ENCODE measurements around the gene KCNN3. TPM values are rescaled to one million over a fixed set of nuclear protein-coding genes. Genes with fewer than 3 reads are reported as not detected.

Gene KCNN3
- total RNA-seq, 1 experiment from 2014 or later, result 0.26 TPM

GRCh38 chr1:154718566-154718965, 151.5 kb downstream of the KCNN3 start:
- no peak overlapping the region for H3K9ac ChIP-seq (ENCODE audit: low read length)
- DNase-seq (no peak), ATAC-seq (no peak)
- H3F3A ChIP-seq (ENCODE audit: low read length, unreplicated experiment), result no peaks in the 10 kb centered on the region
- no peaks in the 10 kb centered on the region for H3K9me2 ChIP-seq (replicated peaks; ENCODE audit: low read length)
- H3K36me3 ChIP-seq (ENCODE audit: low read depth, low read length), result no peaks in the 10 kb centered on the region
- no peaks in the 10 kb centered on the region for H3K79me2 ChIP-seq (ENCODE audit: low read length)
- no peaks in the 10 kb centered on the region for H3K27me3 ChIP-seq (ENCODE audit: low read length)
- POLR2A ChIA-PET (ENCODE audit: unreplicated experiment), result no interaction called here
- H2AFZ ChIP-seq (ENCODE audit: low read length), result no peak overlapping the region
- no peaks in the 10 kb centered on the region for H4K20me1 ChIP-seq (ENCODE audit: low read length)
- H3K4me3 ChIP-seq (ENCODE audit: low read length), result no peak overlapping the region
- no peaks in the 10 kb centered on the region for H3K9me3 ChIP-seq (ENCODE audit: low read length)
- H3K4me2 ChIP-seq (ENCODE audit: low read length), result no peak overlapping the region
- BruUV-seq (replicated peaks), result no TSS peak
- TF ChIP-seq EZH2phosphoT487 (IDR thresholded peaks at IDR 0.05; ENCODE audit: borderline replicate concordance, low read length) (no peak), CTCF (conservative IDR thresholded peaks at IDR 0.05; ENCODE audit: low read depth, low read length) (no peak), EZH2 (IDR thresholded peaks at IDR 0.05; ENCODE audit: low read length, unreplicated experiment) (no peak)
- no peak overlapping the region for H3K27ac ChIP-seq (ENCODE audit: low read length)
- intact Hi-C loops (cut with micrococcal nuclease), result no loop called here
- H3K4me1 ChIP-seq (ENCODE audit: insufficient read depth, low read length), result no peaks in the 10 kb centered on the region
- CTCF ChIA-PET, result no interaction called here

GRCh38 chr1:154717528-154717924, 152.6 kb downstream of the KCNN3 start:
- ATAC-seq (no peak), DNase-seq (no peak)
- Histone ChIP-seq H3K4me2 (ENCODE audit: low read length) (no peak overlapping the region), H3F3A (ENCODE audit: low read length, unreplicated experiment) (no peaks in the 10 kb centered on the region), H3K9me3 (ENCODE audit: low read length) (no peaks in the 10 kb centered on the region), H3K27me3 (ENCODE audit: low read length) (peaks cover 7% of the 10 kb centered on the region; the same call in 1 of the 2 replicates), H3K4me3 (ENCODE audit: low read length) (no peak overlapping the region), H3K27ac (ENCODE audit: low read length) (no peak overlapping the region), H2AFZ (ENCODE audit: low read length) (no peak overlapping the region), H3K4me1 (ENCODE audit: insufficient read depth, low read length) (no peaks in the 10 kb centered on the region), H3K79me2 (ENCODE audit: low read length) (no peaks in the 10 kb centered on the region), H3K36me3 (ENCODE audit: low read depth, low read length) (no peaks in the 10 kb centered on the region), H3K9ac (ENCODE audit: low read length) (no peak overlapping the region), H4K20me1 (ENCODE audit: low read length) (no peaks in the 10 kb centered on the region), H3K9me2 (replicated peaks; ENCODE audit: low read length) (no peaks in the 10 kb centered on the region)
- intact Hi-C loops (cut with micrococcal nuclease), result no loop called here
- ChIA-PET POLR2A (ENCODE audit: unreplicated experiment) (interaction anchor here (0.7 kb wide), 1 partner anchor 427 kb away, joined by 3 read pairs; no protein-coding TSS in a partner anchor), CTCF (no interaction called here)
- BruUV-seq (replicated peaks), result no TSS peak
- TF ChIP-seq EZH2 (IDR thresholded peaks at IDR 0.05; ENCODE audit: low read length, unreplicated experiment) (no peak), EZH2phosphoT487 (IDR thresholded peaks at IDR 0.05; ENCODE audit: borderline replicate concordance, low read length) (no peak), CTCF (conservative IDR thresholded peaks at IDR 0.05; ENCODE audit: low read depth, low read length) (no peak)

- no TSS peak for BruUV-seq (replicated peaks)
- Histone ChIP-seq H3K27ac (ENCODE audit: low read length) (no peak overlapping the region), H3K27me3 (ENCODE audit: low read length) (peaks cover 9% of the 10 kb centered on the region; the same call in 1 of the 2 replicates), H3K79me2 (ENCODE audit: low read length) (no peaks in the 10 kb centered on the region), H3K9ac (ENCODE audit: low read length) (no peak overlapping the region), H3K4me2 (ENCODE audit: low read length) (no peak overlapping the region), H3K9me2 (replicated peaks; ENCODE audit: low read length) (no peaks in the 10 kb centered on the region), H2AFZ (ENCODE audit: low read length) (no peak overlapping the region), H3K9me3 (ENCODE audit: low read length) (no peaks in the 10 kb centered on the region), H3F3A (ENCODE audit: low read length, unreplicated experiment) (no peaks in the 10 kb centered on the region), H3K4me3 (ENCODE audit: low read length) (no peak overlapping the region), H3K4me1 (ENCODE audit: insufficient read depth, low read length) (no peaks in the 10 kb centered on the region), H4K20me1 (ENCODE audit: low read length) (no peaks in the 10 kb centered on the region), H3K36me3 (ENCODE audit: low read depth, low read length) (no peaks in the 10 kb centered on the region)
- no peak for ATAC-seq
- intact Hi-C loops (cut with micrococcal nuclease), result no loop called here
- ChIA-PET CTCF (no interaction called here), POLR2A (ENCODE audit: unreplicated experiment) (interaction anchor here (0.5 to 0.7 kb wide), 2 partner anchors 169 to 428 kb away, joined by 3 to 24 read pairs; no protein-coding TSS in a partner anchor)
- no peak for DNase-seq
- TF ChIP-seq EZH2 (IDR thresholded peaks at IDR 0.05; ENCODE audit: low read length, unreplicated experiment) (no peak), EZH2phosphoT487 (IDR thresholded peaks at IDR 0.05; ENCODE audit: borderline replicate concordance, low read length) (no peak), CTCF (conservative IDR thresholded peaks at IDR 0.05; ENCODE audit: low read depth, low read length) (no peak)
These were observed 153.2 kb downstream of the KCNN3 start for GRCh38 chr1:154716614-154717527.
